HG02759 (cell line): ENCODE results near the gene ZNF777.
"Not testable (repeated sequence)": the region's sequence is repeated elsewhere in the genome, so short reads cannot be mapped to it uniquely, and the experiment has no call there.

Source experiments
- ATAC-seq: cut with Tn5 transposase; IDR thresholded peaks from one replicate; pipeline ENCODE4 v1.9.1; 2021; ENCODE audit warnings: mild to moderate bottlenecking, moderate library complexity; ENCODE audit not compliant: unreplicated experiment

The ZNF777 gene

GRCh38 chr7:149455175-149455950, 5.5 kb downstream of the ZNF777 start:
- no peak for ATAC-seq

DNA sequence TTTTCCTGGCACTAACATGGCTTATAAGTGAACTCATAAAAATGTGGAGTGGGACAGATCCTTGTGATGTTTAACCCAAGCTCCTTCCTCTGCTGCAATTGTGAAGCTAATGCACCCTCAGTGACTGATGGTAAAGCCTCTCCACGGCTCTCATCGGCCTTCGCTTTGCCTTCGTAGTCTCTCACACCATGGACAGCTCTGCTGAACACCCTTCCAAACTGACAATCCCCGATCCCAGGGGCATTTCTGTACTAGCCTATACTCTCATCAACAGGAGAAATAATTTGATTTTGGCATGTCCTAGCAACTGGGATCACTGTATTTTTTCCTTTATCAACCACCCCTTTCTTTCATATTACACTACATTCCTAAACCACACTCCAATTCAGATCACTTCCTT, 6.1 kb downstream of the ZNF777 start:
- no peak for ATAC-seq

DNA sequence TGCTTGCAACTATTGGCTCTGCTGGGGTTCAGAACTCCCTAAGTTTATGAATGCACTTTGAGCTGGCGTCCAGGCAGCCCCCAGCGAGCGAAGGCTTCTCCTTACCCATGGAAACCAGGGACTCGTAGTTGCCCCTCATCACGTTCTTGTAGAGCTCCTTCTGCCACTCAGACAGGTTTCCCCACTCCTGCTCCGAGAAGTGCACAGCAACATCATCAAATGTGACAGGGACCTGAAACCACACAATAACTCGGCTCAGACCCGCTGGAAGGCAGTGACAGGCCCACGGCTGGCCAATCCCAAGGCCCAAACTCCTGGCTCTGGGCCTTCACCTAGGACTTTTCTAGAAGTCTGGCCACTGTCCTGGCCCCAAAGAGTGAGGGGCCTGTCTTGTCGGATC, 6.9 kb downstream of the ZNF777 start:
- no peak for ATAC-seq

GRCh38 chr7:149450821-149451220, 10.0 kb downstream of the ZNF777 start:
- no peak for ATAC-seq

GRCh38 chr7:149449897-149450296, 11.0 kb downstream of the ZNF777 start:
- no peak for ATAC-seq

- no peak for ATAC-seq
These were observed 11.9 kb downstream of the ZNF777 start for GRCh38 chr7:149448961-149449360.

- ATAC-seq = not testable (repeated sequence)
These were observed 14.8 kb downstream of the ZNF777 start for GRCh38 chr7:149446026-149446425.

DNA sequence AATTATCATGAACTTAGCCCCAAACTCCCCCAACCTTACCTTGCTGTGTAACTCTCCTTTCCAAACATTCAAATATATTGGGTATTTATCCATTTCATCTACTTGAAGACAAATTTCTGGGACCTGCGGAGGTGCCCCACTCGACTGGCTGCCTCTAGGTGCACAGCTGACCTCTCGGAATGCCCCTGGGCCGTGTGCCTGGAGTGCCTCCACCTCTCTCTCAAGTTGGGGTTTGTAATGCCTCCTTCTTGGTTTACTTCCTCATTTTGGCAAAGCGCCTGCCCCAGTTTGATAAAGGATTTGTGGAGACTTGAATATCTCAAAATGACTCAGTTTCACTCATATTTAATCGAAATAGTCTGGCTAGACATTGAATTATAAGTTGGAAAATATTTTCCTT, 16.6 kb downstream of the ZNF777 start:
- ATAC-seq = no peak

GRCh38 chr7:149443523-149443922, 17.3 kb downstream of the ZNF777 start:
- ATAC-seq = no peak

DNA sequence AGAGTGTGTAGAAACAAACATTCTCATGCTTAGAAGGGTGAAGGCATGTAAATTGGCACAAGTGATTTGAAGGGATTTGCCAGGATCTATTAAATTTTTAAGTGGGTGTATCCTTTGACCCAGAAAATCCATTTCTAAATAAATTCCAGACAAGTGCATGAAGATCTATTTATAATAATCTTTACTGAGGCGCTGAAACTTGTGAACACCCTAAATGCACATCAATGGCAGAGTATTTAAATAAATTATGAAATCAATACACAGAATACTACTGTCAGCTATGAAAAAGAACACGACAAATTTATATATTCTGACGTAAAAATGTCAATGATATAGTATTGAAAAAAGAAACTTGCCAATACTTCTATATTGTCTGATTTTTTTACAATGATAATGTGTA, 17.9 kb downstream of the ZNF777 start:
- ATAC-seq = no peak

DNA sequence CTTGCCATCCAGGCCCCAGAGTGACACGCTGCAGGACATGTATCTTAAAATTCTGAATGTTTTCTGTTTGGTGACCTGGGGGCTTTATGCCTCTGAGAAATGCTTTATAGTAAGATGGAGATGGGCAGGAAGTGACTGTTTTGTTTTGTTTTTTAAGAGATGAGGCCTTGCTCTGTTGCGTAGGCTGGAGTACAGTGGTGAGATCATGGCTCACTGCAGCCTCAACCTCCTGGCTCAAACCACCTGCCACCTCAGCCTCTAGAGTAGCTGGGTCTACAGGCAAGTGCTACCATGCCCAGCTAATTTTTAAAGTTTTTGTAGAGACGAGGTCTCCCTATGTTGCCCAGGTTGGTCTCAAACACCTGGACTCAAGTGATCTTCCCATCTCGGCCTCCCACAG, 20.6 kb downstream of the ZNF777 start:
- no peak for ATAC-seq

GRCh38 chr7:149436358-149436757, 24.5 kb downstream of the ZNF777 start:
- no peak for ATAC-seq

DNA sequence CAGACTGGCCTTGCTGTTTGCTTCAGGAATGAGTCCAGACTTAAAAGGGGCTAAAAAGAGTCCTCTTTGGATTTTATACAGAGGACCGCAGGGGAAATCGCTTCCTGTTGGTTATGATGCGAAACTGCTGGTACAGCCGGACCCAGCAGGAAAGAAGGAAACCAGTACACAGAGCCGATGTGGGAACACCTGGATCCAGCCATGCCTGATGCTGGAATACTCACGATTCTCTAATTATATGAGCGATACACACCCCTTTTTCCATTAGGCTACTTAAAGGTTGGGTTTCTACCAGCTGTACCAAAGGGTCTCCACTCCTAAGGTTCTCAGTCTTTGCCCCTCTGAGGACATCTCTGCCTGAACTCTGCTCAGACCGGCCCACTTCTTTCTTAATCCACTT, 27.7 kb downstream of the ZNF777 start:
- no peak for ATAC-seq

- ATAC-seq = no peak
These were observed 28.7 kb downstream of the ZNF777 start for GRCh38 chr7:149432121-149432691.

GRCh38 chr7:149431486-149432120, 29.3 kb downstream of the ZNF777 start:
- ATAC-seq = no peak

- no peak for ATAC-seq
These were observed 30.7 kb downstream of the ZNF777 start for GRCh38 chr7:149430192-149430591.

DNA sequence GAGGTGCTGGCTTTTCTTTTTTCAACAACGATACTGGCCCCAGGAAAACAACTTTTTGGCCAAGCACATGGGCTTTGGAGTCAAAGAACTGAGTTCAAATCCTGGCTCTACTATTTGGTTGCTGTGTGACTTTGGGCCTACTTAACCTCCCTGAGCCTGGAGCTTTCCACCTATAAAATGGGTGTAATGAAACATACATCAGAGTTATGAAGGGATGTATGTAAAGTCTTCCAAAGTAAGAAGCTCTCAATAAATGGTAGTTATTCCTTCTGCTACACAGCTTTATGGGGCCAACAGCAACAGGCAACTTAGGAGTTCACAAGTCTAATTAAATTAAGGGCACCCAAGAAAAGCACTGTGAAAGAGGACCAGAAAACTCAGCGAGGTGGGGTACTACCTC, 33.0 kb downstream of the ZNF777 start:
- no peak for ATAC-seq

DNA sequence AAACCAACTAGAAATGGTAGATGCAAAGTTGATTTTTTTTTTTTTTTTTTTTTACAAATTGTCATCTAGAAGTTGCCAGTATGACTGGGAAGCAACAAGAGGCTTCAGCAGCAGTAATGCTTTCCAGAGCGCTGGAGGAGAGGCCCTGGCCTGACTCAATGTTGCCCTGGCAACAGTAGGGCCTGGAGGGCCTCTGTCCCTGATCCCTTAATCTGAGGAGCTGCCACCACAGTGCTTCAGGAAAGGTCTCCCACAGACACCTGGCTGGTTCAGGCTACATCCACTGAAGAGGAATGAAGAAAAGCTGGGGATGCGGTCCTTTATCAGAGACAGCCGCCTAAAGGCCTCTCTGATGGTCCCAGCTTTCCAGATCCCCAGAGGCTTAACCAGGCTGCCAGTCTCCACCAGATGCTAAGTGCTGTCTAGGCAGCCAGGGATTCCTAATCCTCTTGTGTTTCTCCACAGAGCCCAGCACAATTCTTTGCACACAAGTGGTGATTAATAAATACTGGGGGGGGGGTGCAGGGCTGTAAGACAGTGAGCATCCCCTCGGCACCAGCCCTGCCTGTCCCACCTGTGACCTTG, 33.7 kb downstream of the ZNF777 start:
- no peak for ATAC-seq

DNA sequence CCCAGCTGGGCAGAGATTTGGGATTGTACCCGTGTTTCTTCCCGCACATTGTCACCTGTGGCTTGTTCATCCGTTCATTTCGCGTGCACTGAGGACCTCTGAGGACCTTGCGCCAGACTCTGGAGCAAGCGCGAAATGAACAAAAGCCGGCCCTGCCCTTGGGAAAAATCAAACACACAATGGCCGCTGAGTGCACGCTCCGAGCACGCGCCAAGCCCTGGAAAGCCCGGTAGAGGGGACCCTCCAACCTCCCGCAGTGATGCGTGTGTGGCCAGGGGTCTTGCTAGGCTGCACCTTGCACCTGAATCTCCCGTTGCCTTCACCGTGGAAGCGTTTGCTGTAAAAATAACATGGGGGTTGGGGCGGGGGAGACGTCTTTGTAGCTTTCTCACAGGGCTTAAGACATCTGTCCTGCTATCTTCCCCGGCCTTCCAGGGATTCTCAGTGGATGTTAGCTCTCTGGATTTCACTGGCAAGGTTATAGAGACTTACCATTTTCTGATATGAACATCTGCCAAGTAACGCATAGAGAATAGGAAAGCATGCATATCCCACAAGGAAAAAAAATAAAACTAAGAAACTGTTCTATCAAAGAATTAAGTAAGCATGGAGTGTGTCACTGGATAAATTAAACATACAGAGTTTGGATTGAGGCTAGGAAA, 37.3 kb downstream of the ZNF777 start:
- ATAC-seq = no peak

DNA sequence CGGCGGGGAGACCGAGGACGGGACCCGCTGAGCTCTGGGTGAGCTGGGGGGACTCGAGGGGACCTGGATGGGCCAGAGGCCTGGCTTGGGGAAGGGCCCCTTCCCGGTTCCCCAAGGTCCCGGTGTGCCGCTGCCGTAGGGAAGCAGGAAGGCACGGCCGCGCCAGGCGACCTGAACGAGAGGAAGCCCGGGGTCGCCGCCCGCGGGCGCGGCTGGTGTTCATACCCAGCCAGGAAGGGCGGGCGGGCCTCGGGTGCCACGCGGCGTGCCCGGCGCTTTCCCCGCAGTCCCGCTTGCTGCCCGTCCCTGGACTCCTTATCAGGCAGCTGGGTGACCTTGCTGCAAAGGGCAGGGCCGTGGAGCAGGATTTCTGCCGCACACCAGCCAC, 38.0 kb downstream of the ZNF777 start:
- ATAC-seq = peak; percentile 7

GRCh38 chr7:149422162-149422913, 38.5 kb downstream of the ZNF777 start:
- peak; percentile 96 for ATAC-seq
